PC-3 (cell line): ENCODE data around the gene CNOT6L.

Source experiments
- CTCF ChIP-seq: fragments of 300-600 bp; sonication (generic); conservative IDR thresholded peaks from 2 replicates; pipeline ENCODE4 v1.5.1; 2017; ENCODE audit warnings: antibody characterized with exemption, low read depth, mild to moderate bottlenecking, low read length
- EZH2 ChIP-seq: fragments of 300-600 bp; sonication (generic); IDR thresholded peaks from one replicate; pipeline ENCODE4 v1.6.1; 2017; ENCODE audit warnings: antibody characterized with exemption, mild to moderate bottlenecking, low read length; ENCODE audit not compliant: unreplicated experiment

- no peak for TF ChIP-seq CTCF
- no peak for TF ChIP-seq EZH2
These were observed 149.1 kb downstream of the CNOT6L start for GRCh38 chr4:77669946-77670590.
